Activated CD8-positive, alpha-beta memory T cell treated with anti-CD3 and anti-CD28 coated beads, Interleukin-2, amount 50 U/mL, for 24 hours (primary cell): ENCODE results near the gene ADAM8.
A peak's percentile ranks its signal among the peaks of the same experiment; 100 is the strongest.

Experiments
- DNase-seq: peaks from one replicate; pipeline ENCODE4 v3.0.0-alpha.2; 2020; ENCODE audit errors: extremely low read depth

ADAM8 gene

DNA sequence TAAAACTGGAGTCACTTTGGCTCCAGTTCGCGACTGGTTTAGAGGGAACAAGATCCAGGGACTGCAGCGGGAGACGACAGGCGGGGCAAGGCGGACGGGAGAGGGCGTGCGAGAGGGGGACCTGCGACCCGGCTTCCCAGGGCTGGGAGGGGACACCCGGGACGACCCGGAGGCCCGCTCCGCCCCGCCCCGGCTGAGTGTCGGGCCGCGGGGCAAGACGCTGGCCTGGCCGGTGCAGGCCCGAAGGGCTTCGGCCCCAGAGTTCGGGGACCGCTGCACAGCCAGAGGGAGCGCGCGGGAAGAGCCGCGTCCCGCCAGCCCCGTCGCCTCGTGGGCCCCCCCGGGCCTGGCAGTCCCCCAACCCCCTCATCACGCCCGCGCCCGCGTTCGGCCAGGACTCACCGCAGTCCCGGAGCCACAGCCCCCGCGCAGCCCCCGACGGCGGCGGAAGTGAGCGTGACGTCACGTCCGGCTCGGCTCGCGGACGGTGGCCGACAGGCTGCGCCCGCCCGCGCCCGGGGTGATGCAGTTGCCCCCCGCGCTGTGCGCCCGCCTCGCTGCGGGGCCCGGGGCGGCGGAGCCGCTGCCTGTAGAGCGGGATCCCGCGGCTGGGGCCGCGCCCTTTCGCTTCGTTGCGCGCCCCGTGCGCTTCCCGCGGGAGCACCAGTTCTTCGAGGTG, 31.9 kb upstream of the ADAM8 start, which contains the start of the genes TUBGCP2 and ZNF511:
TSS of gene TUBGCP2 (minus strand) at position 452 of the 679 bp plus-strand sequence. CDS start 5,931 bp downstream, outside the sequence.
TSS of gene ZNF511 (plus strand) at position 494 of the 679 bp plus-strand sequence. CDS start at position 524, 30 bp downstream.
- DNase-seq = peak; percentile 63

DNA sequence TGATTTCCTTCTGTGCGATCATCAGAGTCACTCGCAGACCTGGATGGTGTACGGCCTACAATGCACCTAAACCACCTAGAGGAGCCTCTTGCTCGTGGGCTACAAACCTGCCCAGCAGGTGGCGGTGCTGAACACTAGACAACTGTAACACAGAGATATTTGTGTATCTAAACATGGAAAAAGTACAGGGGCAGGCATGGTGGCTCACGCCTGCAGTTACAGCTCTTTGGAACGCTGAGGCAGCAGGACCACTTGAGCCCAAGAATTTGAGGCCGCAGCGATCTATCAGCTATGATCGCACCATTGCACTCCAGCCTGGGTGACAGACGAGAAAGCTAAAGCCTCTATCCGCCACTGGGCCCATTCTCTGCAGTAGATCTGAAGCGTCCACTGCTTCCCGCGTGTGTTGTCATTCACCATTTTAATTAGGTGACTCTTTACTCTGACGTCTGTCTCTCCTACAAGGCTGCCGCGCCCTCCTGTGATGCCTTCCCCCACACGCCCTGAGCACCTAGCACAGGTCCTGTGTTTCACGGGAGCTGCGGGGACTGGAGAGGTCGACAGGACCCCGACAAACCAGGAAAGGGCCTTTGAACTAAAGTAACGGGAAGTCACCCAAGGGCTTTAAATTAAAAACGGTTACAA, 31.2 kb upstream of the ADAM8 start:
- peak; percentile 62 for DNase-seq

DNA sequence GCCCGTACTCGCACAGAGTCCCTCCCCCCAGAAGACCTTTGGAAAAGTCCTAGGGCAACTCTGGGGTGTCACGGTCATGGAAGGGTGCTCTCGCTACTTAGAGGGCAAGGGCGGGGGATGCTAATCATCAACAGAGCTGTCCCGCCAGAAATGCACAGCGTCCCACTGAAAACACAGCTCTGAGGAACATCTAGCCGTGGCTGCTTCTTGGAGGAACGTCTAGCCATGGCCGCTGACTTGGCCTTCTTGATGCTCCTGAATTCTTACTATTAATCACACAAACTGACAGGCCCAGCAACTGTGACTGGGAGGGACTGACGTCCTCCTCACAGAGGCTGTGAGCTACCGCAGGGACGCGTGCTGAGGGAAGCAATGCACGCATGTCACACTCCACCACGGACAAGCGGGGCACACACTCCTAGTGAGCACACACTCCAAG, 30.3 kb upstream of the ADAM8 start:
- DNase-seq = no peak

- no peak for DNase-seq
Observed at GRCh38 chr10:133306097-133306476, 29.4 kb upstream of the ADAM8 start.

DNA sequence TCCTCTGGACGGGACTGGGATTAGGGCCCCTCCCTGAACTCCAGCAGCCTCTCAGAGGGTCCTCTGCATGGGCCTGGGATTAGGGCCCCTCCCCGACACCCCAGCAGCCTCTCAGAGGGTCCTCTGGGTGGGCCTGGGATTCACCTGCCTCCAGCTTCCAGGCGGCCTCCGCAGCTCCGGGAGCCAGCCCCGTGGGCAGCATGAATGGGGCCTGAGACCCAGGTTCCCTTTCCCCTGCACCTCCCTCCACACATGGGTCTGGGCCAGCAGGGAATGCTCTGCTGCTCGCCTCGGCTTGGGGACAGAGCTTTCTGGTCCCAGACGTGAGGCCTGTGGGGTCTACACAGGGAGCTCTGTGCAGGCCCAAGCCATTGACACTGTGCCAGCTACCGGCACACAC, 26.5 kb upstream of the ADAM8 start:
- DNase-seq = no peak

GRCh38 chr10:133302230-133302629, 25.6 kb upstream of the ADAM8 start:
- no peak for DNase-seq

- no peak for DNase-seq
Observed at GRCh38 chr10:133299738-133300137, 23.1 kb upstream of the ADAM8 start.

DNA sequence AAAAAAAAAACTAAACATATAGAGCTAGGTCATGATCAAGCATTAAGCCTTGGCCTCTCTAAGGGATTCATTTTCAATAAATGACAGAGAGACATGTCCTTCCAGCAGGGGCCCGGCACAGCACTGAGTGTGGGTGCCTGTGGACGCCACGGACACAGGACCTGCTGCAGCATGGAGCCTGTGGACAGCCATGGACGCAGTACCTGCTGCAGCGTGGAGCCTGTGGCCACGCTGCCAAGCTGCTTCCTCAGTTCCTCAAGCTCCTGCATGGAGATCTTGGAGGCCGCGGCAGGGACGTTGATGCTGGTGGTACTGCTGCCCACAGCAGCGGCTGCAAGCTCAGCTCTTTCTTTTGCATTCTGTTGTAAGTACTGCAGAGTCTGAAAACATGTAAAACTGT, 22.6 kb upstream of the ADAM8 start:
- DNase-seq = no peak

DNA sequence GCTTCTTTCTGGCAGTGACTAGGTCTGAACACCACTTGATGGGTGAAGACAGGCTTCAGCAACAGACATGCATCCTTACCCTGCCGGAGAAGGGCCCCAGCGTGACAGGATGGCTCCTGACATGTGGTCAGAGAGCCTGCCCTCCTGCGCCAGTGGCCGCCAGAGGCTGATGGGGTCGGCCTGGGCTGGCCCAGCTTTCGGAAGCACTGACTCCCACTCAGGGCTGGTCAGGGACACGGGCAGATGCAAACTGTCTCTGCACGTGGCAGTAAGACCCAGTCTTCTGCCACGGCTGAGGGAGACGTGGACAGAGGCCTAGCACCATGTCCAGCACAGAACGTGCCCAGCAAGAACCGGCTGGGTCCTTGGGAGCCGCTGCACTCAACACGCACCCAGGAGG, 21.8 kb upstream of the ADAM8 start:
- no peak for DNase-seq

- DNase-seq = no peak
Observed at GRCh38 chr10:133297504-133297903, 20.8 kb upstream of the ADAM8 start.

DNA sequence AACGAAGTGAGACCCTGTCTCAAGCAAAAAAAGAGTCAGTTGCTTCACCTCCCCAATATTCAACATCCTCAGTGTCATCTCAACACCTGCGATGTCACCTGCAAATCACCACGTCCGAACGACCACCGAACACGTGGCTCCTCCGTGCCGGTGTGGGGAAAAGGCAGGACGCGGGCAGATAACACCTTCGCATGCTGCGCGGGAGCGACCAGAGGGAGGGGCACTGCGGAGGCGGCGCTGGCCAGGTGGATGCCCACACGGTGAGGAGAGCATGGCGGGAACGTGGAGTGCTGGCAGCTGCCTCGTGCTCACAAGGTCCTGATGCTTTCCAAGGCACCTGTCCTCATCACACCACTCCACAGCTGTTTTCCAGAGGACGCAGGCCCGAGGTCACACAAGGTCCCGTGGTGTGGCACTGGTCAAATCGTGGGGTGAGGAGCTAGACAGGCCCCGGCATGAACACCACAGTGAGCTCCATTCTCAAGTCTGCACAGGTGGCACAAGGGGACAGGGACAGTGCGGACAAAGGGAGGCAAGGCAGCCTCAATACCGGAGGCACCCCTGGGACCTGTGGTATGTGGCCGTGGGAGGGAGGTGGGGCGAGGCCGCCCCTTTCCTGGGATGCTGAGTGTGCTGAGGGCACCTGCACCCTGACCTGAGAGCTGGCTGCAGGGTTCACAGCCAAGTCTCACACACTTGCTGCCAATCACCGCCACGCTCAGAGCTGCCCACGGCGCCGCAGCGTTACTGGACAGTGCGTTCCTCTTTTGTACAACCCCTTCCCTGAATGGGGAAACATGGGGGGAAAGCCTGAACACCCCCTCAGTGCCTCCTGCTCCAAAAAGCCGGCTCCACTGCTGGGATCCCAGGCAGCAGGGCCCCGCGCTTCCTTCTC, 19.0 kb upstream of the ADAM8 start:
- DNase-seq = no peak

DNA sequence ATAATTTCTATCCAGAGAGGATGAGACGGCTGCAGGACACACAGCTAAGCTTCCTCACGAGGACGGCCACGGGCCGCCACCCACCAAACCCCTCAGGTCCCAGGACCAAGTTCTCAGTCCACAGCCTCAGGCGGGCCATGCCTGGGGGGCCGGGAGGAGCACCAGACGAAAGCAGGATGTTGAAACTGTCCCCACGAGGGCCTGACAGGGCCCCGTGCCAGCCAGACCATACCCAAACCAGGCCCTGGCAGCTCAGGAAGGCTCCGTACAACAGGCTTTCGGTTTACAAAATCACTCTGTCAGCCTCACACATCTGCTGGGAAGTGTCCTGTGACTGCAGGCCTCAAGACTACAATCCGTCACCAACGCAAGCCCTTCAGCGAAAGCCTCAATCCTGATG, 17.5 kb upstream of the ADAM8 start:
- DNase-seq = no peak

- no peak for DNase-seq
Observed at GRCh38 chr10:133293810-133294119, 17.1 kb upstream of the ADAM8 start.

DNA sequence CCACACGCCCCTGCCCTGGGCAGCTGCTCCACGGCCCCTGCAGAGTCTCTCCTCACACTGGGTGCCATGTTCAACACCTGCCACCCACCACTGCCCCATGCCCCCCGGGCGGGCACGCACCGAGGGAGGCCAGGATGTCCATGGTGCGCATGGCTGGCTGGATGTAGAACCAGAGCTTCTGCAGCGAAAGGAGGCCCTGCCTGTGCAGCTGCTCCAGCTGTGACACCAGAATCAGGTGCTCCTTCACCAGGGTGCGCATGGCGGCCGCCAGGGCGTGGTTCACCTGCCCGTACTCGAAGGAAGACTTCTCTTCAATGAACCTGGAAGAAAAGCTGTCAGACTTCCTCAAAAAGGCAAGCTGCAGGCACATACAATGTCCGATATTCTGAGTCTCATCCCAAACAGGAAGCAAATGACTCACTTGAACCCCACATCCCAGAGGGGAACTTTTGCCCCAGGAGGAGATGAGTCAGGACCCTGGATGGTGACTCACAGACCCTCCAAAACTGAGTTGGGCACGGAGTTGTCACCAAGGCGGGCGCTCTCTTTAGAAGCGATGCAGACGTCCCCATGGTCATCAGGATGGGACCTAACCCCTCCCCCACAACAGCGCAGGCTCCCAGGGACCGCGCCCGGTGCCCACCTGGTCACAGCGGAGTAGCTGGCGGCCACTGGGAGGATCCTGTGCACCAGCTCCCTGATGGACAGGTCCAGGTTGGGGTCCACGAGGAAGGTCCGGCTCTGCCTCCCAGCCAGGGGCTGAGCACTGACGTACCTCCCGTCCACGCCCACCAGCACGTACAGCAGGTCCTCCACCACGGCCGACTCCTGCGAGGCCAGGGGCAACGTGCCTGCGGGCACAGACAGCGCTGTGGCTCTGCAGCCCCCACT, 16.5 kb upstream of the ADAM8 start:
- DNase-seq = no peak

DNA sequence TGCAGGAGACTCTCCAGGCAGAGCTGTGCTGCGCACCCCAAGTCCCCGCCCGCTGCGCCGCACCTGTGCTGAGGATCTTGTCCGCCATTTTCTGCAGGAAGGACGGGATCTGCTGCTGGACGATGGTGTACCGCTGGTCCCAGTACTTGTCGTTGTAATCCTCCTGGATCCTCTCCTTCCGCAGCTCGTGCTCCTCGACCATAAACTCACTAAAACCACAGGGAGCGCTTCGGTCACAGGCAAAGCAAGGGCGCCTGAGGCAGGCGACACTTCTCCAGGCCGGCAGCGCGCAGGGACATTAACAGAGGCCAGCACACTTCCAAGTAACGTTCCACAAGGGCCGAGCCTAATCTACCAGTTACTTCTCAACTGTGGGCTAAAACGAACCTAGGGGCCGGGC, 13.1 kb upstream of the ADAM8 start:
- DNase-seq = no peak

DNA sequence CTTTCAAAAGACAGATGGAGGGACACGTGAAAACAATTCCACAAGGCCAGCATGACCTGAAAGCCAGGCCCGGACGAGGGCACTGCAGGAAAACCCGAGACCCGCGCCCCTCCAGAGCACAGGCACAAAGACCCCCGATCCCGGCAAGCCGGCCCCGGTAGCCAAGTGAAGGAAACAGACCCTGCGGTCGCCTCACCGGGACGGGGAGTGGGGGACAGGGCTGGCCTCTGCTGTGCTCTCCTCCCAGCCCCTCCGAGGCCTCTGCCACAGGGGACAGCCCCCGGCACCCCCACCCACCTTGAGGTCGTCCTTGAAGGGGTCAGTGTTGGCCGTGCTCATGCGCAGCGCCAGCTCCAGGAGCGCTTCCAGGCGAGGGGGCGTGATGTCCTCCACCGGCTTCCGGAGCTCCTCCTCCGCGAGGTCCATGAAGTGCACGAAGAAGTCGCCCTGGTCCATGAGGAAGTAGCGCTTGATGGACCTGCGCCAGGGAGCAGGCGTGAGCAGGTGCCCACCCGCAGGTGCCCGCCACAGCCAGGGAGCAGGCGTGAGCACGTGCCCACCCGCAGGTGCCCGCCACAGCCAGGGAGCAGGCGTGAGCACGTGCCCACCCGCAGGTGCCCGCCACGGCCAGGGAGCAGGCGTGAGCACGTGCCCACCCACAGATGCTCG, 11.3 kb upstream of the ADAM8 start:
- no peak for DNase-seq

- no peak for DNase-seq
Observed at GRCh38 chr10:133286366-133286765, 9.7 kb upstream of the ADAM8 start.

DNA sequence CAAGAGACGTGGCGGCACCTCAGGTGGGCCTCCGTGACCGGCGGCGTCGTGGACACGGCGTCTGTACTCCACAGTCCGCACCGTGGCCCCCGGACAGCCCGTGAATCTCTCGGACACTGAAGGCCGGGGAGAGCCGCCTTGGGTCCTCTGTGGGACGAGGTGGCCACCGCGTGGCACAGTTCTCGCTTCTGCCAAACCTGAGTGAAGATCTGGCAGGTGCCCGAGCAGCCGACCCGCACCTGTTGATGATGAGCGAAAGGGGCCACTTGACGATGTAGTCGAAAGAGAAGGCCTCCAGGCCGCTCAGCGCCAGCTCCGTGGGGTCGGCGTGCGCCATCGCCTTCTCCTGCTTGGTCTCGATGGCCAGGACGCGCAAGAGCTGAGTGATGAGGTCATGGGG, 8.5 kb upstream of the ADAM8 start:
- no peak for DNase-seq

DNA sequence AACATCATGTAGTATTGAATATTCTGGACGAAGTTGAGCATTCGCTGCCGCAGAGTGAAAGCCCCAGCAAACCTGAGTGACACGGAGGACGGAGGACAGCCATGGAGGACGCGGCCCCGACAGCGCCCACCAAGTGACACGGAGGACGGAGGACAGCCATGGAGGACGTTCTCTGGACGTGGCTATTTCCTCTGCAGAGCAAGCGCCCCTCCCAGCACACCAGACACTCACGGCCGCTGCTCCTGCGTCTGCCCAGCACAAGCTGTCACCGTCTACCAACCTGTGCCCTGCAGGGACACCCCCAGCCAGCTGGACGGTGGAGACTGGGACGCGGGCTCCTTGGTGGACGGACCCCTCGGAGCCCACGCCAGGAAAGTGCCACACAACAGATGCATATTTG, 7.3 kb upstream of the ADAM8 start:
- DNase-seq = no peak

GRCh38 chr10:133282846-133283390, 6.2 kb upstream of the ADAM8 start:
- DNase-seq = no peak
